Endothelial cell of umbilical vein (primary cell): ENCODE data around the gene UNC5A. TPM values are rescaled to one million over a fixed set of nuclear protein-coding genes. Genes with fewer than 3 reads are reported as not detected.

Experiments used
- BruUV-seq: library from RNA; stranded (reverse); fragments of 400-500 nt; replicated peaks from 2 replicates; lab custom pipeline; 2021; lab: Mats Ljungman, UMichigan
- CTCF ChIA-PET: fragments of 300-600, 350-600 bp; sonication (Branson Sonifier 250); formaldehyde crosslinking; loops from one replicate; lab custom pipeline; 2021; ENCODE audit warnings: antibody characterized with exemption, inconsistent platforms; lab: Charles Lee
- POLR2A ChIA-PET: fragments of 300-600, 350-600 bp; sonication (Branson Sonifier 250); formaldehyde crosslinking; loops from one replicate; lab custom pipeline; 2021; ENCODE audit warnings: antibody characterized with exemption, inconsistent platforms; lab: Charles Lee
- DNase-seq: peaks from one replicate; pipeline ENCODE4 v3.0.0-alpha.2; 2011; ENCODE audit warnings: low read depth, low spot score
- FAIRE-seq: peaks from 2 replicates; lab custom pipeline; 2011; peaks lifted over from hg19 to GRCh38; lab: Jason Lieb, UNC
- H2AFZ ChIP-seq: 2 replicates; pipeline ENCODE4 v1.6.0; 2012; ENCODE audit warnings: low read depth, low read length, control low read depth, inconsistent platforms
- H3K27ac ChIP-seq: 2 replicates; pipeline ENCODE4 v1.5.1; 2011; ENCODE audit warnings: low read depth, mild to moderate bottlenecking, control low read depth, low read length, moderate library complexity; ENCODE audit not compliant: insufficient read depth
- H3K27me3 ChIP-seq, 2 experiments: 2 replicates each; pipeline versions ENCODE4 v1.6.0 to v1.6.1; 2011; ENCODE audit warnings: low read length in 2 of 2, mixed read lengths in 1 of 2; ENCODE audit not compliant: control insufficient read depth in 2 of 2, insufficient read depth in 2 of 2
- H3K36me3 ChIP-seq, 2 experiments: 2 replicates in 1 of 2; 3 replicates in 1 of 2; pipeline ENCODE4 v1.5.1; 2011; ENCODE audit warnings: low read length in 2 of 2, mild to moderate bottlenecking in 1 of 2, moderate library complexity in 1 of 2; ENCODE audit not compliant: control insufficient read depth in 2 of 2, insufficient read depth in 2 of 2; ENCODE audit errors: extremely low read depth in 1 of 2
- H3K4me1 ChIP-seq: 3 replicates; pipeline ENCODE4 v1.5.1; 2011; ENCODE audit warnings: mild to moderate bottlenecking, low read length; ENCODE audit not compliant: control insufficient read depth, insufficient read depth; ENCODE audit errors: extremely low read depth
- H3K4me2 ChIP-seq: 2 replicates; pipeline ENCODE4 v1.6.1; 2011; ENCODE audit warnings: low read length, control low read depth, mixed read lengths; ENCODE audit not compliant: insufficient read depth
- H3K4me3 ChIP-seq, 3 experiments: fragments of 200-600 bp in 1 of 3; sonication (generic), shearing (Covaris generic) in 1 of 3; replicated peaks in 1 of 3; 2 replicates each; pipeline ENCODE4 v1.5.1; 2011 to 2016; ENCODE audit warnings: control low read depth in 3 of 3, low read length in 3 of 3, mild to moderate bottlenecking in 2 of 3, inconsistent platforms in 1 of 3, low read depth in 1 of 3, moderate library complexity in 1 of 3; ENCODE audit not compliant: insufficient read depth in 1 of 3
- H3K79me2 ChIP-seq: 2 replicates; pipeline ENCODE4 v1.6.0; 2012; ENCODE audit warnings: low read length, inconsistent platforms; ENCODE audit not compliant: control insufficient read depth, insufficient read depth
- H3K9ac ChIP-seq: replicated peaks from 2 replicates; pipeline ENCODE3; 2011; ENCODE audit warnings: low read length, control low read depth; ENCODE audit not compliant: insufficient read depth; ENCODE audit errors: extremely low read depth
- H3K9me1 ChIP-seq: replicated peaks from 3 replicates; pipeline ENCODE4 v1.6.0; 2011; ENCODE audit warnings: mild to moderate bottlenecking, low read length; ENCODE audit not compliant: control insufficient read depth, insufficient read depth; ENCODE audit errors: extremely low read depth
- H3K9me3 ChIP-seq: replicated peaks from 2 replicates; pipeline ENCODE4 v1.5.1; 2012; ENCODE audit warnings: low read length, inconsistent platforms; ENCODE audit not compliant: control insufficient read depth, insufficient read depth
- H4K20me1 ChIP-seq: replicated peaks from 2 replicates; pipeline ENCODE3; 2011; ENCODE audit warnings: mild to moderate bottlenecking, low read length; ENCODE audit not compliant: control insufficient read depth, insufficient read depth; ENCODE audit errors: extremely low read depth
- CTCF ChIP-seq, 2 donors: IDR thresholded peaks; 1 replicate in 1 of 2; 2 replicates in 1 of 2; pipeline ENCODE4 v1.5.1; 2011; ENCODE audit warnings: low read length in 2 of 2, mild to moderate bottlenecking in 2 of 2, moderate library complexity in 2 of 2, control low read depth in 1 of 2, inconsistent platforms in 1 of 2, low read depth in 1 of 2; ENCODE audit not compliant: insufficient read depth in 1 of 2; ENCODE audit errors: extremely low read depth in 1 of 2
- EZH2 ChIP-seq: IDR thresholded peaks from 2 replicates; pipeline ENCODE4 v1.6.1; 2012; ENCODE audit warnings: borderline replicate concordance, low read depth, mild to moderate bottlenecking, moderate library complexity, low read length, inconsistent platforms; ENCODE audit not compliant: severe bottlenecking
- FOS ChIP-seq: IDR thresholded peaks from 2 replicates; pipeline ENCODE4 v1.6.1; 2011; ENCODE audit warnings: mild to moderate bottlenecking, low read length, moderate library complexity, borderline replicate concordance; ENCODE audit not compliant: insufficient read depth
- GATA2 ChIP-seq: IDR thresholded peaks from 2 replicates; pipeline ENCODE4 v1.7.0; 2011; ENCODE audit warnings: low read depth, mild to moderate bottlenecking, moderate library complexity, mixed read lengths, low read length; ENCODE audit not compliant: insufficient read length, insufficient read depth
- JUN ChIP-seq: IDR thresholded peaks from 2 replicates; pipeline ENCODE4 v1.6.1; 2011; ENCODE audit warnings: borderline replicate concordance, low read depth; ENCODE audit not compliant: insufficient read length, insufficient read depth
- MYC ChIP-seq: IDR thresholded peaks from one replicate; pipeline ENCODE4 v1.6.1; 2011; ENCODE audit warnings: mild to moderate bottlenecking, low read depth, low read length
- POLR2A ChIP-seq: IDR thresholded peaks from 2 replicates; pipeline ENCODE4 v1.6.1; 2012; ENCODE audit warnings: low read depth, mild to moderate bottlenecking, control low read depth, low read length
- POLR2AphosphoS5 ChIP-seq: IDR thresholded peaks from 2 replicates; pipeline ENCODE4 v1.6.1; 2012; ENCODE audit warnings: low read depth, mild to moderate bottlenecking, control low read depth, low read length, moderate library complexity; ENCODE audit not compliant: insufficient read depth
- dilution Hi-C: fragments of 300-500 bp; cut with MboI; formaldehyde crosslinking; loops from one replicate; pipeline ENCODE4 v1.15.0; 2019; ENCODE audit warnings: low sequenced_read_pairs; ENCODE audit not compliant: extremely low pct_ligation_motif_present
- intact Hi-C: fragments of 100-400 bp; cut with micrococcal nuclease; formaldehyde crosslinking; loops from one replicate; pipeline ENCODE4 v1.10.0; 2022
- polyA plus RNA-seq, 4 experiments: library from polyadenylated mRNA; depleted of rRNA in 3 of 4; stranded (reverse) in 3 of 4; unstranded in 1 of 4; fragments of >200 nt; gene quantifications; 2 replicates each; pipeline versions ENCODE4 v1.2.1 to v1.2.3, GENCODE V29; 2011 to 2012; ENCODE audit warnings: missing spikeins in 1 of 4
- total RNA-seq: library from RNA; stranded (reverse); gene quantifications from 2 replicates; pipeline ENCODE4 v1.2.3, GENCODE V29; 2021
- TF ChIP-seq, protein P1 (sequence below): IDR thresholded peaks from 2 replicates; pipeline ENCODE4 v1.6.1; 2011; ENCODE audit not compliant: insufficient read depth, insufficient read length

UNC5A gene
- total and polyA plus RNA-seq, 2 donors (not counting 3 experiments of a cell fraction or from before 2014, with no cell fraction given) = 0.08 to 0.22 TPM

GRCh38 chr5:176875014-176875550, 64.7 kb downstream of the UNC5A start:
- Histone ChIP-seq H2AFZ (no peak overlapping the region), H3K27ac (no peak overlapping the region), H3K79me2 (no peaks in the 10 kb centered on the region), H3K9me3 (no peaks in the 10 kb centered on the region), H3K36me3 (no peaks in the 10 kb centered on the region), H3K27me3 (no peaks in the 10 kb centered on the region), H3K9ac (no peak overlapping the region), H3K4me1 (no peaks in the 10 kb centered on the region), H3K4me3 (no peak overlapping the region), H3K9me1 (no peaks in the 10 kb centered on the region), H4K20me1 (no peaks in the 10 kb centered on the region), H3K4me2 (no peak overlapping the region)
- FAIRE-seq (no peak), DNase-seq (no peak)
- CTCF ChIA-PET = interaction anchor here (3.5 kb wide), 1 partner anchor 214 kb away, joined by 12 read pairs; no protein-coding TSS in a partner anchor
- dilution Hi-C loops = no loop called here
- intact Hi-C loops = no loop called here
- TF ChIP-seq FOS = no peak
- TF ChIP-seq, protein P1, sequence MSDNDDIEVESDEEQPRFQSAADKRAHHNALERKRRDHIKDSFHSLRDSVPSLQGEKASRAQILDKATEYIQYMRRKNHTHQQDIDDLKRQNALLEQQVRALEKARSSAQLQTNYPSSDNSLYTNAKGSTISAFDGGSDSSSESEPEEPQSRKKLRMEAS = no peak
- BruUV-seq = no TSS peak
- POLR2A ChIA-PET = no interaction called here

DNA sequence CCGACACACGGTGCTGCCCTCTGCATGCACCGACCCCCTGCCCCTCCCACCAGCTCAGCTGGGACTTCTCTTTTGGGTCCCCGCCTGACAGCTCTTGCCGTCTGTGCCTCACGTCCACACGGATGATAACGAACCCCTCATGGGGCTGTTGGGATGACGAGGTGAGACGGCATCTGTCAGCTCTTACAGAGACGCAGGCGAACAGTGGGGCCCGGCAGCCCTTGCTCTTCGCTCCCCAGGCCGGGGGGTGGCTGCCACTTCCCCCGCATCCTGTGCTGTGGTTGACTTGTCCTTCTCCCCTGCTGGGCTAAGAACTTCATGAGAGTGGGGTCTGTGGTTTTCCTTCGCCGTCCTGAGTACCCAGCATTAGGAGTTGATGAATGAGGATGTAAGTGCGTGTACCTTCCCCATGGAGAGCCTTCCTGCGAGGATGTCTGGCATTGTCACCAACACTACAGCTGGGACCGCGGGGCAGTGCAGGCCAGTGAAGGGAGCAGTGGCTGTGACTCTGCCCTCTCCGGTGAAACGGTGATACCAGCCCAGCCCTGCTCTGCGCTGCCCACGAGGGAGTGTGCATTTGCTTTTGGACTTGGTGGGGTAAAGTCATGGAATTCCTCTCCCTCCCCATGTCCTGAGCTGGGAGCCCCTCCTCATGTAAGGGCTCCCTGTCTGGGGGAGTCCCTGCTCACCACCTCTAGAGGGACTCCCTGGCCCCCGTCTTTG, 65.6 kb downstream of the UNC5A start:
- no peak for TF ChIP-seq FOS
- TF ChIP-seq CTCF (IDR thresholded peaks at IDR 0.05; ENCODE audit: extremely low read depth in 1 of 2, insufficient read depth in 1 of 2, low read depth in 1 of 2, low read length in 2 of 2) = no peak
- TF ChIP-seq, protein P1 = no peak
- TF ChIP-seq GATA2 = no peak
- no peak for TF ChIP-seq JUN
- no peak for TF ChIP-seq POLR2A
- no peak for TF ChIP-seq EZH2
- TF ChIP-seq MYC = no peak
- TF ChIP-seq POLR2AphosphoS5 = no peak
- H3K4me1 ChIP-seq = no peaks in the 10 kb centered on the region
- no peaks in the 10 kb centered on the region for H3K9me1 ChIP-seq
- DNase-seq (no peak), FAIRE-seq (no peak)
- dilution Hi-C loops (no loop called here), intact Hi-C loops (no loop called here)
- H4K20me1 ChIP-seq = no peaks in the 10 kb centered on the region
- H3K4me2 ChIP-seq = no peak overlapping the region
- H3K9me3 ChIP-seq = no peaks in the 10 kb centered on the region
- no peaks in the 10 kb centered on the region for H3K36me3 ChIP-seq
- H3K27ac ChIP-seq = no peak overlapping the region
- no peak overlapping the region for H2AFZ ChIP-seq
- no TSS peak for BruUV-seq
- ChIA-PET CTCF (interaction anchor here (3.5 kb wide), 1 partner anchor 215 kb away, joined by 12 read pairs; no protein-coding TSS in a partner anchor), POLR2A (no interaction called here)
- no peak overlapping the region for H3K9ac ChIP-seq
- H3K4me3 ChIP-seq = no peak overlapping the region
- no peaks in the 10 kb centered on the region for H3K79me2 ChIP-seq
- no peaks in the 10 kb centered on the region for H3K27me3 ChIP-seq
